ENCODE data around the gene NVL. TPM values are rescaled to one million over a fixed set of nuclear protein-coding genes. Genes with fewer than 3 reads are reported as not detected.

Gene NVL
- 34.4 TPM for polyA plus RNA-seq (2013, experiment 1 of 2)
- 31.4 TPM for polyA plus RNA-seq (2013, experiment 2 of 2)

DNA sequence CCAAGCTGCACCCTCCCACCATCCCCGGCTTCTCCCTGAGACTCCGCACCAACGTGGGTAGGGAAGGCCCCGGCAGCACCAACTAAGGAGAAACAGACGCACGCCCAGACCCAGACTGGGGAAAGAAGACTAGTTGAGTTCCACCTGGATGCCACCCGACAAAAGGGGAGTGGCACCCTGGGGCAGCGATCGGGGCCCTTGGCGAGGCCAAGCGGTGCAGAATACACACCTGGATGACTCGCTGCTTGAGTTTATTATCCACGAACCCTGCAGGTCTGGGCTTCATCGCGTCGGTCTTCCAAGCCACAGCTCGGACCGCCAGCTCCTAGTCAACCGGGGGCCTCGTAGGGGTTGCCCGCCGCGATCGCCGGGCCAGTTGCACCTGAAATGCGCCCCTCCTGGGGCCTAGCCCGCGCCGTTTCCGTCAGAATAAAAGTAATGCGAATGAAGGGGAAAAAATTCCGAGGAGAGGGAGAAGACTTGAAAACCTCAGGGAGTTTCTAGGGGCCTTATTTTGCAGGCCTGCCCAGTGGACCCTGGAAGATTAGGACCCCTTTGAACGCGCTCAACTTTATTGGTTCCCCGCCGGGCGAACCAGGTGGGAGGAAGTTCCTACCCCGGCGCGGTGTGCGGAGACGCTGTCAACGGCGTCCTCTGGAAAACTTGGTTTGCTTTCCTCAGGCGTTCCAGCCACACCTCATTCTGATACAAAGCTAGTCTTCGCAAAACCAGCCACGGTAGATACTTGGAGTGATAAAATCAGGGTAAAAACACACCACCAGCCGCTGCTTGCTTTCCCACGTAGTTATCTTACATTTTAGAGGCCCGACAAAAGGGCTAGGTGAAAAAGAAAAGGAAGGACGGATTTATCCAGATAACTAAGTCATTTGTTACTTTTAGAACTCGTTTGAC lies at the start of gene NVL:
Gene NVL, minus strand, starts transcription at position 331 of the 912 bp plus-strand sequence. Its CDS starts 45 bp downstream, at position 286.
- Histone ChIP-seq H2AFZ (ENCODE audit: low read length) (peak within 1 kb of the TSS; percentile 89), H2AK5ac (ENCODE audit: low read depth, low read length) (no peak within 1 kb of the TSS), H2BK120ac (ENCODE audit: low read depth, low read length) (no peak within 1 kb of the TSS)

GRCh38 chr1:224378855-224379631 lies 49.1 kb upstream of the NVL start:
- H3K36me3 ChIP-seq (replicated peaks in 1 of 2; ENCODE audit: control insufficient read depth in 2 of 2, insufficient read depth in 2 of 2, low read length in 2 of 2): peaks cover 15 to 70% of the 10 kb centered on the region in 2 donors
- H3K27me3 ChIP-seq (ENCODE audit: control insufficient read depth in 3 of 3, insufficient read depth in 3 of 3, low read depth in 1 of 3, low read length in 3 of 3): no peaks in the 10 kb centered on the region
- no peak overlapping the region for H3K4ac ChIP-seq (ENCODE audit: low read length)
- no peak overlapping the region for H2AK5ac ChIP-seq (ENCODE audit: low read depth, low read length)
- WGBS, 2 donors (ENCODE audit: extremely low coverage in 2 of 2, insufficient read length in 2 of 2, insufficient replicate concordance in 1 of 2): no CpG with 5 or more reads among the region's 7 CpGs
- no peak overlapping the region for H3K4me2 ChIP-seq (ENCODE audit: insufficient read depth, low read length, poor library complexity, severe bottlenecking)
- H2BK15ac ChIP-seq (ENCODE audit: low read length): no peak overlapping the region
- H3K4me3 ChIP-seq (ENCODE audit: low read length in 2 of 2): no peak overlapping the region
- no peak overlapping the region for H2BK5ac ChIP-seq (ENCODE audit: low read length)
- DNase-seq (ENCODE audit: low spot score): no peak
- no peak overlapping the region for H4K91ac ChIP-seq (ENCODE audit: low read depth, low read length, poor library complexity)
- no peak overlapping the region for H3K18ac ChIP-seq (ENCODE audit: low read length)
- no peak overlapping the region for H3K14ac ChIP-seq (ENCODE audit: low read length)
- H3K79me1 ChIP-seq (ENCODE audit: low read depth, low read length): no peaks in the 10 kb centered on the region
- H3K27ac ChIP-seq (replicated peaks; ENCODE audit: low read length): no peak overlapping the region
- H2BK12ac ChIP-seq (ENCODE audit: low read length): no peak overlapping the region
- H3K23ac ChIP-seq (ENCODE audit: low read depth, low read length, poor library complexity): no peak overlapping the region
- no peak overlapping the region for H2BK120ac ChIP-seq (ENCODE audit: low read depth, low read length)
- no peak overlapping the region for H2AFZ ChIP-seq (ENCODE audit: low read length)
- no peaks in the 10 kb centered on the region for H3K4me1 ChIP-seq (ENCODE audit: control insufficient read depth in 2 of 2, insufficient read depth in 1 of 2, low read depth in 1 of 2, low read length in 2 of 2)
- H3K9me3 ChIP-seq (replicated peaks in 1 of 2; ENCODE audit: control insufficient read depth in 2 of 2, insufficient read depth in 1 of 2, low read depth in 1 of 2, low read length in 2 of 2): no peaks in the 10 kb centered on the region
- H4K8ac ChIP-seq (ENCODE audit: low read depth, low read length): no peak overlapping the region
- no peak overlapping the region for H3K9ac ChIP-seq (ENCODE audit: low read depth, low read length, poor library complexity)

More for the DNA sequence above, at the start of gene NVL:
- DNase-seq (ENCODE audit: low spot score): peak; percentile 78
- Histone ChIP-seq H3K36me3 (replicated peaks in 1 of 2; ENCODE audit: control insufficient read depth in 2 of 2, insufficient read depth in 2 of 2, low read length in 2 of 2) (peaks cover 0 to 24% of the 10 kb centered on the region in 2 donors), H4K91ac (ENCODE audit: low read depth, low read length, poor library complexity) (no peak within 1 kb of the TSS), H3K23ac (ENCODE audit: low read depth, low read length, poor library complexity) (peak within 1 kb of the TSS; percentile 59), H3K14ac (ENCODE audit: low read length) (peak within 1 kb of the TSS; percentile 77), H2BK12ac (ENCODE audit: low read length) (peak within 1 kb of the TSS; percentile 12), H3K79me1 (ENCODE audit: low read depth, low read length) (peaks cover 4% of the 10 kb centered on the region), H3K4me2 (ENCODE audit: insufficient read depth, low read length, poor library complexity, severe bottlenecking) (peak within 1 kb of the TSS; percentile 63), H3K27me3 (ENCODE audit: control insufficient read depth in 3 of 3, insufficient read depth in 3 of 3, low read depth in 1 of 3, low read length in 3 of 3) (no peaks in the 10 kb centered on the region), H3K4me1 (ENCODE audit: control insufficient read depth in 2 of 2, insufficient read depth in 1 of 2, low read depth in 1 of 2, low read length in 2 of 2) (no peaks in the 10 kb centered on the region), H3K18ac (ENCODE audit: low read length) (peak within 1 kb of the TSS; percentile 91), H3K27ac (replicated peaks; ENCODE audit: low read length) (peak within 1 kb of the TSS; percentile 75), H3K4me3 (ENCODE audit: low read length in 2 of 2) (peak within 1 kb of the TSS; percentile 80 to 90), H4K8ac (ENCODE audit: low read depth, low read length) (no peak within 1 kb of the TSS), H3K9ac (ENCODE audit: low read depth, low read length, poor library complexity) (peak within 1 kb of the TSS; percentile 95), H3K9me3 (replicated peaks in 1 of 2; ENCODE audit: control insufficient read depth in 2 of 2, insufficient read depth in 1 of 2, low read depth in 1 of 2, low read length in 2 of 2) (no peaks in the 10 kb centered on the region), H2BK15ac (ENCODE audit: low read length) (no peak within 1 kb of the TSS), H3K4ac (ENCODE audit: low read length) (no peak within 1 kb of the TSS), H2BK5ac (ENCODE audit: low read length) (no peak within 1 kb of the TSS)
- no CpG with 5 or more reads among the region's 52 CpGs for WGBS, 2 donors (ENCODE audit: extremely low coverage in 2 of 2, insufficient read length in 2 of 2, insufficient replicate concordance in 1 of 2)

- no peaks in the 10 kb centered on the region for H3K79me1 ChIP-seq (ENCODE audit: low read depth, low read length)
- no peak overlapping the region for H3K4me2 ChIP-seq (ENCODE audit: insufficient read depth, low read length, poor library complexity, severe bottlenecking)
- DNase-seq (ENCODE audit: low spot score): no peak
- H3K27ac ChIP-seq (replicated peaks; ENCODE audit: low read length): no peak overlapping the region
- no peaks in the 10 kb centered on the region for H3K9me3 ChIP-seq (replicated peaks in 1 of 2; ENCODE audit: control insufficient read depth in 2 of 2, insufficient read depth in 1 of 2, low read depth in 1 of 2, low read length in 2 of 2)
- H2AK5ac ChIP-seq (ENCODE audit: low read depth, low read length): no peak overlapping the region
- no peak overlapping the region for H2BK120ac ChIP-seq (ENCODE audit: low read depth, low read length)
- H2BK12ac ChIP-seq (ENCODE audit: low read length): no peak overlapping the region
- no peaks in the 10 kb centered on the region for H3K27me3 ChIP-seq (ENCODE audit: control insufficient read depth in 3 of 3, insufficient read depth in 3 of 3, low read depth in 1 of 3, low read length in 3 of 3)
- no peak overlapping the region for H2BK5ac ChIP-seq (ENCODE audit: low read length)
- H3K36me3 ChIP-seq (replicated peaks in 1 of 2; ENCODE audit: control insufficient read depth in 2 of 2, insufficient read depth in 2 of 2, low read length in 2 of 2): peaks cover 16 to 83% of the 10 kb centered on the region in 2 donors
- no peak overlapping the region for H3K9ac ChIP-seq (ENCODE audit: low read depth, low read length, poor library complexity)
- no peak overlapping the region for H3K4ac ChIP-seq (ENCODE audit: low read length)
- H4K8ac ChIP-seq (ENCODE audit: low read depth, low read length): no peak overlapping the region
- H2AFZ ChIP-seq (ENCODE audit: low read length): no peak overlapping the region
- H3K18ac ChIP-seq (ENCODE audit: low read length): no peak overlapping the region
- WGBS, 2 donors (ENCODE audit: extremely low coverage in 2 of 2, insufficient read length in 2 of 2, insufficient replicate concordance in 1 of 2): no CpG with 5 or more reads among the region's 2 CpGs
- no peak overlapping the region for H3K23ac ChIP-seq (ENCODE audit: low read depth, low read length, poor library complexity)
- H3K4me1 ChIP-seq (ENCODE audit: control insufficient read depth in 2 of 2, insufficient read depth in 1 of 2, low read depth in 1 of 2, low read length in 2 of 2): no peaks in the 10 kb centered on the region
- no peak overlapping the region for H3K4me3 ChIP-seq (ENCODE audit: low read length in 2 of 2)
- no peak overlapping the region for H4K91ac ChIP-seq (ENCODE audit: low read depth, low read length, poor library complexity)
- no peak overlapping the region for H3K14ac ChIP-seq (ENCODE audit: low read length)
- H2BK15ac ChIP-seq (ENCODE audit: low read length): no peak overlapping the region
Measured at GRCh38 chr1:224377676-224378006, 47.7 kb upstream of the NVL start.

GRCh38 chr1:224375059-224375458 lies 45.1 kb upstream of the NVL start:
- Histone ChIP-seq H3K23ac (ENCODE audit: low read depth, low read length, poor library complexity) (peak overlapping the region; percentile 2), H3K36me3 (replicated peaks in 1 of 2; ENCODE audit: control insufficient read depth in 2 of 2, insufficient read depth in 2 of 2, low read length in 2 of 2) (peaks cover 16 to 92% of the 10 kb centered on the region in 2 donors), H2BK5ac (ENCODE audit: low read length) (no peak overlapping the region), H3K4me1 (ENCODE audit: control insufficient read depth in 2 of 2, insufficient read depth in 1 of 2, low read depth in 1 of 2, low read length in 2 of 2) (no peaks in the 10 kb centered on the region), H2AFZ (ENCODE audit: low read length) (no peak overlapping the region), H3K14ac (ENCODE audit: low read length) (no peak overlapping the region), H3K27me3 (ENCODE audit: control insufficient read depth in 3 of 3, insufficient read depth in 3 of 3, low read depth in 1 of 3, low read length in 3 of 3) (no peaks in the 10 kb centered on the region), H2BK12ac (ENCODE audit: low read length) (no peak overlapping the region), H3K4me2 (ENCODE audit: insufficient read depth, low read length, poor library complexity, severe bottlenecking) (no peak overlapping the region), H2BK120ac (ENCODE audit: low read depth, low read length) (no peak overlapping the region), H3K79me1 (ENCODE audit: low read depth, low read length) (no peaks in the 10 kb centered on the region), H3K4ac (ENCODE audit: low read length) (no peak overlapping the region), H3K27ac (replicated peaks; ENCODE audit: low read length) (no peak overlapping the region), H4K8ac (ENCODE audit: low read depth, low read length) (no peak overlapping the region), H3K4me3 (ENCODE audit: low read length in 2 of 2) (no peak overlapping the region), H2BK15ac (ENCODE audit: low read length) (no peak overlapping the region), H3K9me3 (replicated peaks in 1 of 2; ENCODE audit: control insufficient read depth in 2 of 2, insufficient read depth in 1 of 2, low read depth in 1 of 2, low read length in 2 of 2) (no peaks in the 10 kb centered on the region), H4K91ac (ENCODE audit: low read depth, low read length, poor library complexity) (no peak overlapping the region), H3K9ac (ENCODE audit: low read depth, low read length, poor library complexity) (no peak overlapping the region), H3K18ac (ENCODE audit: low read length) (no peak overlapping the region), H2AK5ac (ENCODE audit: low read depth, low read length) (no peak overlapping the region)
- WGBS, 2 donors (ENCODE audit: extremely low coverage in 2 of 2, insufficient read length in 2 of 2, insufficient replicate concordance in 1 of 2): no CpG with 5 or more reads among the region's 3 CpGs
- DNase-seq (ENCODE audit: low spot score): no peak

Data from neuronal stem cell (in vitro differentiated cells).